CD1c-positive myeloid dendritic cell (primary cell): ENCODE data around the gene EFR3B.
A peak's percentile ranks its signal among the peaks of the same experiment; 100 is the strongest.
"Not testable (repeated sequence)": the region's sequence is repeated elsewhere in the genome, so short reads cannot be mapped to it uniquely, and the experiment has no call there.

Source experiments
- DNase-seq: peaks from one replicate; pipeline ENCODE4 v3.0.0-alpha.2; 2016; ENCODE audit errors: extremely low spot score

The EFR3B gene

GRCh38 chr2:25104736-25105135 is 62.9 kb downstream of the EFR3B start:
- no peak for DNase-seq

GRCh38 chr2:25105336-25106085 is 63.6 kb downstream of the EFR3B start:
- no peak for DNase-seq

- DNase-seq = no peak
These were observed 67.9 kb downstream of the EFR3B start for GRCh38 chr2:25109822-25110221.

GRCh38 chr2:25112113-25112512 is 70.2 kb downstream of the EFR3B start:
- DNase-seq = no peak

GRCh38 chr2:25115249-25115883 is 73.5 kb downstream of the EFR3B start:
- DNase-seq = no peak

- no peak for DNase-seq
These were observed 74.0 kb downstream of the EFR3B start for GRCh38 chr2:25115902-25116301.

GRCh38 chr2:25116956-25117355 is 75.1 kb downstream of the EFR3B start:
- DNase-seq = no peak

- no peak for DNase-seq
These were observed 77.4 kb downstream of the EFR3B start for GRCh38 chr2:25119263-25119662.

- DNase-seq = no peak
These were observed 80.5 kb downstream of the EFR3B start for GRCh38 chr2:25122367-25122766.

- peak; percentile 10 for DNase-seq
These were observed 81.8 kb downstream of the EFR3B start for GRCh38 chr2:25123682-25124081.

- DNase-seq = no peak
These were observed 83.3 kb downstream of the EFR3B start for GRCh38 chr2:25125189-25125588.

GRCh38 chr2:25125976-25126375 is 84.1 kb downstream of the EFR3B start:
- DNase-seq = peak; percentile 10

GRCh38 chr2:25127071-25127470 is 85.2 kb downstream of the EFR3B start:
- DNase-seq = not testable (repeated sequence)

GRCh38 chr2:25127646-25128045 is 85.8 kb downstream of the EFR3B start:
- no peak for DNase-seq

GRCh38 chr2:25129901-25130520 is 88.1 kb downstream of the EFR3B start:
- no peak for DNase-seq

GRCh38 chr2:25131253-25131566 is 89.3 kb downstream of the EFR3B start:
- DNase-seq = no peak

GRCh38 chr2:25131567-25132298 is 89.9 kb downstream of the EFR3B start:
- DNase-seq = peak; percentile 20

GRCh38 chr2:25132299-25132635 is 90.4 kb downstream of the EFR3B start:
- DNase-seq = peak; percentile 21

- no peak for DNase-seq
These were observed 90.8 kb downstream of the EFR3B start for GRCh38 chr2:25132693-25133092.

- DNase-seq = not testable (repeated sequence)
These were observed 98.7 kb downstream of the EFR3B start for GRCh38 chr2:25140535-25140934.

GRCh38 chr2:25141120-25141519 is 99.2 kb downstream of the EFR3B start:
- DNase-seq = no peak

GRCh38 chr2:25145803-25146202 is 103.9 kb downstream of the EFR3B start:
- DNase-seq = no peak

GRCh38 chr2:25146896-25147295 is 105.0 kb downstream of the EFR3B start:
- no peak for DNase-seq
